NCI-H1417 (cell line): ENCODE measurements around the gene NDUFV2.

Experiments used
- DNase-seq, 3 experiments: peaks; one replicate each; lab custom pipeline; 2025; lab: John Stamatoyannopoulos, UW

Gene NDUFV2

DNA sequence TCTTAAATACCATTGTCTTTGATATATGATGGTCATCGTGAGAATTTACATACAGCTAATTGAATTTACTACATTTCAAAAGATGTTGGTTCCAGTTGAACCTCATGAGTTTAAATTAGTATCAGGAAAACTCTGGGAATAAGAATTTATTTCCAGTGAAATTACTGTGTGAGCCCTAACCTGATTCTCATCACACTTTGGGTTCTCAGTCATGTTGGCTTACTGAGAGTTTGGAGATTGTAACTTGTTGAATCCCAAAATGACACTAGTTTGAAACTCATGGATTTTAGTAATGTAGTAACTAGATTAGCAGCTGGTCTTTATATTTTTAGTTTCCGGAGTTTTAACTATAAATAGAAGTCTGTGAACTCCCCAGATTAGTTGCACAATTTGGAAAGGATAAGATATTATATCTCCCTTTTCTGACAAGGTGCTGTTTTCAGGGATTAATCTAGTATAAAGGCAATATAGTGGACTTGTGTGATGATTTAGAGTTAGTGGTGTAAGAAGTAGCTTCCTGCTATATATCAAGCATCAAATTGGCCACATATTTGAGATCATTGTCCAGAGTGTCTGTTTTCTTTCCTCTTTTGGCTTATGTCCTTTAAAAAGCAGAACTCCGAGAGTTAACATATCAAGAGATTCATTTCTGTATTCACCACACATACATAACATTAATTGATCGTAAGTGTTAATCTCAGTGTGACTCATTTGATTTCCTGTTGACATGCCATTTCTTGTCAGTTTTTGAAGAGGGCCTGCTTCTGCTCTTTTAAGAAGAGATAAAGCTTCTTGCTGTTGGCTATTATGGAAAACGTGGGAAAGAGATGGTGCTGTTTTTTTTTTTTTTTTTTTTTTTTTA is 15.7 kb downstream of the NDUFV2 start:
- DNase-seq, result no peak

DNA sequence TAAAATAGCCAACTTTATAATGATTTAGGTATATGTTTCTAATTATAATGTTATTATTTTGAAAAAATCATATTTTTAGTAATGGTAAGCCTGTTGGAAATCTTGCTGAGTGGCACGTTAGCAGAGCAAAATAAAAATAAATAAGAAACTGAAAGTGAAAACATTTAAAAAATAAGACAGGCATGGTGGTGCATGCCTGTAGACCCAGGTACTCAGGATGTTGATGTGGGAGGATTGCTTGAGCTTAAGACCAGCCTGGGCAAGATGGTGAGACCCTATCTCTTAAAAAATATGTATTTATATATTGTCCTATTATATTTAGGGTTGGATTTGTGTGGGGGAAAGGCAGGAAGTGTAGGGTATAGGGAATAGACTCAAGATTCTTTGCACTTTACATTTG is 18.3 kb downstream of the NDUFV2 start:
- no peak for DNase-seq

DNA sequence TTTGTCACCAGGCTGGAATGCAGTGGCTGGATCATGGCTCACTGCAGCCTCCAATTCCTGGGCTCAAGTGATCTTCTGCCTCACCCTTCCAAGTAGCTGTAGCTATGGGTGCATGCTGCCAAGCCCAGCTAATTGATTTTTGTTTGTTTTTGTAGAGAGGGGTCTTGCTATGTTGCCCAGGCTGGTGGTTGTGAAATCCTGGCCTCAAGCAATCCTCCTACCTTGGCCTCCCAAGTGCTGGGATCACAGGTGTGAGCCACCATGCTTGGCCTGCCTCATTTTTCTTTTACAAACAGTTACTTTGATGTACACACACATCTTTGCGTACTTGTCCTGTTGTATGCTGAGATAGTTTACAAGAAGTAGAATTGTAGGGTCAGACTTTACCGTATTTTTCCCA is 21.0 kb downstream of the NDUFV2 start:
- no peak for DNase-seq

DNA sequence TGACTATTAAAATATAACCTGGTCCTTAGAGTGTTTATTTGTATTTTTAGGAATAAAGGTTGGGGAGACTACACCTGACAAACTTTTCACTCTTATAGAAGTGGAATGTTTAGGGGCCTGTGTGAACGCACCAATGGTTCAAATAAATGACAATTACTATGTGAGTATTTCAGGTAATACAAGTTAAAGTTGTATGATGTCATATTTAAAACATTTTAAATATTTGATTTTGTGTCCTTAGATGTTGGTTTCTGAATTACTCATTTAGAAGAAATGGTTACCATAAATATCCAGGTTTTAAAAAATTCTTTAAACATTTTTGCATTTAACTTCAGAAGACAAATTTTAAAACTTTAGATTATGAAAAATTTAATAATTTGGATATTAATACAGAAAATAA is 22.3 kb downstream of the NDUFV2 start:
- DNase-seq, result no peak

DNA sequence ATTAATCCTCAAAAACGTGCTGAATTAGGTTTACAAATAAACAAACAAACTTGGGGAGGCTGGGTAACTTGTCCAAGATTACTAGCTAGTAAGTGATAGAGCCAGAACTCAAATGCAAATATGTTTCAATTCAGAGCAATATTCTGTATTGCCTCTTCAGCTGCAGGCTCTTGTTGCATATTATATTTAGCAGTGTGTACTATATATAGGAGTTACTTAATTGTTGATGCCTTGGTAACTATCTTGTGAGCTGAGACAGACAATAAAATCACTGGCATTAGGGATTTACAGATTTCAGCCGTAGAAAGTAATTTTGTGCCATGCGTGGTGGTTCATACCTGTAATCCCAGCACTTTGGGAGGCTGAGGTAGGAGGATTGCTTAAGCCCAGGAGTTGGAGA is 23.8 kb downstream of the NDUFV2 start:
- no peak for DNase-seq

DNA sequence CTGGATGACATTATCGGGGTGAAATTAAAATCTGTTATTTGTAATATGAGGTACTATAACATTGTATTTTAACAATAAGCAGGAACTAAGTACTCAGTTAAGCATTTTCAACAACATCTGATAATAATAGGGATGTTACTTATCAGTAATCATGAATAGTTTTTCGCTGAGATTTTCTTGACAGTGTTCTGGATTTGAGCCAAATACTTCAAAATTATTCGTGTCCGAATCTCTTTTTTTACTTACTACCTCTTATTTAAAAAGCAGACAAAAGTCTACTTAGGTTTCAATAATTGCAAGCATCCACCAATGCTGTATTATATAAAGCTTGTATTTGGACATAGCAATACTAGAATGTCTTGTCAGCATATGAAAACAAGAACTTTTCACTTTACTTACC is 27.7 kb downstream of the NDUFV2 start:
- DNase-seq, result no peak

DNA sequence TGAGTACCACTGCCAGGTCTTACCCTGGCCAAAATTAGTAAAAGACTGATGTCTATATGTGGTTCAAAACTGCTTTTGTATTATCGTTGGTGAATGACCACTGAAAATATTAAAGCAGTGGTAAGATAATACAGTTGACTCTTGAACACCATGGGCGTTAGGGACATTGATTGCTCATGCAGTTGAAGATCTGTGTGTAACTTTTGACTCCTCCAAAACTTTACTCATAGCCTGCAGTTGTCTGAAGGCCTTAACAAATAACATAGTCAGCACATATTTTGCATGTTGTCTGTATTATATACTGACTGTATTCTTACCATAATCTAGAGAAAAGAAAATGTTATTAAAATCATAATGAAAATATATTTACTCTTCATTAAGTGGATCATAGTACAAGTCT is 28.3 kb downstream of the NDUFV2 start:
- no peak for DNase-seq

DNA sequence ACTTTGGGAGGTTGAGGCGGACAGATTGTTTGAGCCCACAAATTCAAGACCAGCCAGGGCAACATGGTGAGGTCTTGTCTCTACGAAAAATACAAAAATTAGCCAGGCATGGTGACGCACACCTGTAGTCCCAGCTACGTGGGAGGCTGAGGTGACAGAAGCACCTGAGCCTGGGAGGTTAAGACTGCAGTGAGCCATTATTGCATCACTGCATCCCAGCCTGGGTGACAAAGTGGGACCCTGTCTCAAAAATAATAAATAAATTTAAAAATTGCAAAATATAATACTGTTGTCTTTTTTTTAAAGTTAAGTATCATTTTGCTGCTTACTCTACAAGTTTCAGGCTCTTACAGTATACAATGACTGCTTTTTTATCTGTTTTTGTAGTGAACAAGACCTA is 30.1 kb downstream of the NDUFV2 start:
- DNase-seq, result no peak

DNA sequence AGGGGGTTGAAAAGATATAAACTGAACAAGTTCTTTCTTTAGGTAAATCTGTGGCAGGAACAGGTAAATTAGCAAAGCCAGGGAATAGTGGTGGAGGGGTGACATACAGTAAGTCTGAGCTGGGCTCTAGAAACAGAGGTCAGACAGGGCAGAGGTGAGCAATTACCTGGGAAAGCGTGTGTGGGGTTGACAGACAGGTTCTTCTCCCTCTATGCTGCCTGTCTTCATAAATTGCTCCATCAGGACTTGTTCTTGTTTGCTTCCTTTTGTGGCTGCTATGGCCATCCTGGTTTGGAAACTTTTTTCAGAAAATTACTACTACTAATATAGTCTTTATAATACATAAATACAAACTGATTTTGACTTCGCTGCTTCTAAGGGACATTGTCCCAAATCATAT is 30.7 kb downstream of the NDUFV2 start:
- peak in 1 of 3 experiments; percentile 8 for DNase-seq

DNA sequence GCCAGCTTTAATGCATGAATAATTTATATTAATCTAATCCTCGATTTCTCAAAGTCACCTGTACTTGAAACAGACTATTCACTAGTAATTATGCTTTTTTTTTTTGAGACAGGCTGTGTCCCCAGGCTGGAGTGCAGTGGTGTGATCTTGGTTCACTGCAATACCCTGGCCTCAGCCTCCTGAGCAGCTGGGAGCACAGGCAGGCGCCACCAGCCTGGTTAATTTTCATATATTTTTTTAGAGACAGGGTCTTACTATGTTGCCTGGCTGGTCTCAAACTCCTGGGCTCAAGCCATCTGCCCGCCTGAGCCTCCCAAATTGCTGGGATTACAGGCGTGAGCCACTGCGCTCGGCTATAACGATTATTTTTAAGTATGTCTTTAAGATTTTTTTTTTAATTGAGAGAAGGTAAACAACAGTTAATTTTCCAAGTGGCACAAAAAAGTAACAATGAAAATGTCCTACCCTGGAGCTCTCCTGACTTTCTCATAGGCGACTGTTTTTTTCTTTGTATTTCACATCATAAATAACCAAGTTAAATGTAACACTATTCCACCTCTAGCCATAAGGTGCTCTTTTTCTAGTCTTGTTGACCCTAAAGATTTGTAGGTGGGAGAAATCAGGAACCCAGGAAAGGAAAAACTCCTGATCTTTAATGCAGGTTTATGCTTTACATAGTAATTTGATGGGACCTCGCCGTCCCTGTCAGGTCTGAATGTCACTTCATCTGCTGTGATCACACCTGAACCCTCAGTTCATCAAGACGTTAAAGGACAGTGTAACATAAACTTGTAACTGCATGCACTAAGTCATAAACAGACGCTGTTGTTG is 32.8 kb downstream of the NDUFV2 start:
- DNase-seq, result peak in 1 of 3 experiments; percentile 67

DNA sequence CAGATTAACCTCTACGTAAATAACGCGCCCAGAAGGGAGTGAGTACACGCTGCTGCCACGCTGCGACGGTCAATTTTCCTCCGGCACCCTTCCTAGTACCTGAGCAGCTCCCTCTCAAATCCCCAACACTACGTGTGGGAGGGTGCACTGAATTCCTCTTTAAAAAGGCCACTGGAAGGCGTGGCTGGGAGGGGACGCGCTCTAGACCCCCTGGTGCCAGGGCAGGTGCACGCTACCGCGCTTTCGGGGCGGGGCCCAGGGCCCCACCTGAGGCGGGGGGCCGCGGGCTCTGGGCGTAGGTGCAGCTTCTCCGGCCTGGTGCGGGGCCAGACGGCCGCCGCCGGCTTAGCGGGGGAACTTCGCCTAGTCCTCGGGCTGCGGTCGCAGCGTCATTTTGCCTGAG is 33.4 kb downstream of the NDUFV2 start:
- peak; percentile 86 to 97 (median 97) for DNase-seq

DNA sequence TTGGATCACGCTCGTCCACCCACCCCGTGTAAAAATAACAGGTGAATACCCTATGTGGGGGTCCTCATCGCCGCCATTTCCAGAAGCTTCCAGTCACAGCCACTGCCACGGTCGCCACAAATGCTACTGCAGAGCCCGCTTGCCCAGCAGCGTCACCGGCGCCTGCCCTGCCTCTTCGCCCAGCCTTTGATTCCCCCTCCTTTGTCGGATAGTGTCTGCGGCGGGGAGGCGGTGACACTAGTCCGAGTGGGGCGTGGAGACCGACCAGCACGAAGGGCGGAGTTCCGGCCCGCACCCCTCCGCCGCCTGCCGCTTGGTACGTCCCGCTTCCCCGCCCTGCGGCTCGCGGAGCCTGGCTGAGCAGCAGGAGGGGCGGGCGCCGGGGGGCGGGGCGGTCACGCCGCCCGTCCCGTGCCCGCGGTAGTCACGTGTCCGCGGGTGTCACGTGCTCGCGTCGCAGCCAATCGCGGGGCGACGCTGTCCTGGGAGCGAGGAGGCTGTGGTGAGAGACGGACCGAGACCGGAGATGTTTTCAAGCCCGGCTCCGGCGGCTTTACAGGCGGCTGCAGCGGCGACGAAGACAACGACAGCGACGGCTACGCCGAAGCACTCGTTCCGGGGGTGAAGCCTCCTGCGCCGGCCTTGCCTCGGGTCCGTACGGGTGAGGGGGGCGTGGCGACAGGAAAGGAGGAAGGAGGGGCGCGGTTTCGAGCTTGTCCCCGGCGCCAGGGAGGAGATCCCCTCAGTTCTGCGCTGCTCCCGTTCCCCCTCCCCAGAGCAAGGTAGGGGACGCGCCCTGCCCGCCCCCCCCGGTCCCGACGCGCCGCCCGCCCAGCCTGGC is 34.0 kb downstream of the NDUFV2 start, which contains the start of gene ANKRD12:
ANKRD12 (plus strand) TSS at position 467 of the 841 bp plus-strand sequence. CDS start 45,652 bp downstream, outside the sequence.
- DNase-seq, result peak; percentile 96 to 99 (median 98)

DNA sequence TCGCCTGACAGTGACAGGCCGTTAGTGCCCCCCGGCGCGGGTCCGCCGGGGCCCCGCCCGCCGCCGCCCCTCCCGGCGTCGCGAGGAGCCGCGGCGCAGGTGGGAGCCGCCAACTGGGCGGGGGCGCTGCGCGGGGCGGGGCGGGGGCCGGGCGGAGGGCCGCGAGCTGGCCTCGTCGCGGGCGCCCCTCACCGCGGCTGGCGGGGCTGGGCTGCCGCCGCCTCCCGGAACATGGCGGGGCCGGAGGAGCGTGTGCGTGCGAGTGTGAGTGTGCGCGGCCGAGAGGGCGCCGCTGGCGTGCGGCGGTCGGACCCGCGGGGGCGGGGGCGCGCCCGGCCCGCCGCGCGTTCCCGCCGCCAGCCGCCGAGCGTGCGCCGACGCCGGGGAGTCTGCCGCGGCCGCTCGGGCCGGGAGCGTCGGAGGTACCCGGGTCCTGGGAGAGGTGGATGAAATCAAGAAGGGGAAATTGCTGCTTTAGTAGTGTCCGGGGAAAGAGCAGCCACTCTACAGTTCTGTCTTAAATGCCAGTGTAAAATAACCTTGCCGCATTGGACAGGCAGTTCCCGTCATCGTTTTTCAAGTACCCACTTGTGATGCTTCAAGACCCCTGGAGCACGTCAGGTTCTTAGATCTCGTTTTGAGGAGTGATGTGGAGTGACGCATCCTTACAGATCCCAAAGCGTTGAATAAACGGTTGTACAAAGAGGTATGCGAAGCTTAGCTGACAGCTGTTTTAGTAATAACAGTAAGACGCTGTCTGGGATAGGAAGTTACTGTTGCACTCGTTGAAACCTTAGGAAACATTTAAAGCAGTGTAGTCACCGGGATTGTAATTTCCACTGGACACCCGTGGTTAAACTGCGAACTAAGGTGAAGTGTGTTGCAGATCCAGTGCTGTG is 34.9 kb downstream of the NDUFV2 start:
- peak; percentile 65 to 93 (median 89) for DNase-seq

DNA sequence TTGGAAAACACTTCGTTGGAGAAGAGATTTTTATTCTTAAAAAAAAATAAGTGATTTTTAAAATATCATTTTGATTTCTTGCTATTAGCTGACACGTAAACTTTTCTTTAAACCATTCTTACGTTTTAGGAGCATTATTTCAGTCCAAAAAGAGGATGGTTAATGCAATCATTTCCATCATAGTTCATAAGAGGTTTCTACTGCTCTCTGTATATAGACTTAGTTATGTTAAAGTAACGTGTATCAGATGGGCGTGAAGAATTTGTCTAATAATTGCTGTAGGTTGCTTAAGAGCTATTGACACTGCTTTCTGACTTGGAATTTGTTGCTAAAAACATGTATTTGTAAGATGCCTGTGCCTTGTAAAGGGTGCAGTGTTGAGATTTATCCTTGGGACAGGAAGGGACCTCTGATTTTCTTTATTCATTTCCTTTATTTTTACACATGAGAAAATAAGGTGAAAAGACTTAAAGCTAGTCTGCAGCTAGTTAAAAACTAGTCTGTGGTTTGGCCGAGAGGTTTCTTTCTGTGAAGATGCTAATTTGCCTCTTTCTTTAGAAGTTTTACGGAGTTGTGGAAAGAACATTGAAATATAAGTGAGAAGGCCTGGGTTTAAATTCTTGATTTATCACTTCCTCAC is 37.0 kb downstream of the NDUFV2 start:
- no peak for DNase-seq

DNA sequence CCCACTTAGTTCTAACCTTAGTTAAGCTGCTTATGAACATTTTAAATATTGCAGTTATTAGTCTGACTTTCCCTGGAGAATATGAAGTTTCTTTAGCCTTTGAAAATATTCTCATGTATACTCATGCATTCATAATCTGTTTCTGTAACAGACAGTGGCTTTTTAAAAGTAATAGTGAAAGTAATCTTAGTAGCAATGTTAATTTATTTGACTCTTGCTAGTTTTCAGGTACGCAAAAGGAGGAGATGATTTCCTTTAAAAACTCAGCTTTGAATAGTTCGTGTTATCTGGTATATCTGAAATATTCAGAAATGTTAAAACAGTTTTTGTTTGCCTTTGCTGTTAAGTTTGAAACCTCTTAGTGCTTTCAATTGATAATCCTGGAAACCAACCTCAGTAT is 37.9 kb downstream of the NDUFV2 start:
- DNase-seq, result no peak

DNA sequence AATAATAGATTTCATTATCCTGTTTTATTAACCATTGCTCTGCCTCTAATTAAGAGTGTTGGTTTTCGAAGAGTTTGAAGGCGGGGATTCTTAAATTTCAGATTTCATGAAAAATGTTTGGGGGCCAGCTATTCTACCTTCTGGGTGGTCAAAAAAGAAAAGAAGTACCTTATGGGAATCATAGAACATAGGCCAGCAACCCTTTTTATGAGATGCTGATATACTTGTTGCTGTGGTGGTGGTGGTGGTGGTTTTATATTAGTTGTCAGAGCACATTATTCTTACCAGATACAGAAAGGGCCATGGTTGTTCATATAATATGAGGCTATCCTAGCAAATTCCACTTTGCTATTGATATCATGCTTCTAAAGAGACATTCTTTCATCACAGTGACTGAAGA is 38.5 kb downstream of the NDUFV2 start:
- no peak for DNase-seq

DNA sequence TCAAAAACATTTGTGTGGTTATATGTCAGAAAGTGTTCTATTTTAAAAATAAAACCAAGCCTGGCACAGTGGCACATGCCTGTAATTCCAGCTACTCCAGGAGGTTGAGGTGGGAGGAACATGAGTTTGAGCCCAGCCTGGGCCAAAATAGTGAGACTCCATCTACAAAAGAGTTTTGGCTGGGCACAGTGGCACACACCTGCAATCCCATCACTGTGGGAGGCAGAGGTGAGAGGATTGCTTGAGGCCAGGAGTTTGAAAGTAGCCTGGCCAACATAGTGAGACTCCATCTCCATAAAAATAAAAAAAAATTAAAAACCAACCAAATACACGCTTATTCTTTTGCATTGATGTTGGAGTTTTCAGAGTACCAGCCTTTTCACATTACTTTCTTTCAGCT is 43.7 kb downstream of the NDUFV2 start:
- DNase-seq, result no peak

DNA sequence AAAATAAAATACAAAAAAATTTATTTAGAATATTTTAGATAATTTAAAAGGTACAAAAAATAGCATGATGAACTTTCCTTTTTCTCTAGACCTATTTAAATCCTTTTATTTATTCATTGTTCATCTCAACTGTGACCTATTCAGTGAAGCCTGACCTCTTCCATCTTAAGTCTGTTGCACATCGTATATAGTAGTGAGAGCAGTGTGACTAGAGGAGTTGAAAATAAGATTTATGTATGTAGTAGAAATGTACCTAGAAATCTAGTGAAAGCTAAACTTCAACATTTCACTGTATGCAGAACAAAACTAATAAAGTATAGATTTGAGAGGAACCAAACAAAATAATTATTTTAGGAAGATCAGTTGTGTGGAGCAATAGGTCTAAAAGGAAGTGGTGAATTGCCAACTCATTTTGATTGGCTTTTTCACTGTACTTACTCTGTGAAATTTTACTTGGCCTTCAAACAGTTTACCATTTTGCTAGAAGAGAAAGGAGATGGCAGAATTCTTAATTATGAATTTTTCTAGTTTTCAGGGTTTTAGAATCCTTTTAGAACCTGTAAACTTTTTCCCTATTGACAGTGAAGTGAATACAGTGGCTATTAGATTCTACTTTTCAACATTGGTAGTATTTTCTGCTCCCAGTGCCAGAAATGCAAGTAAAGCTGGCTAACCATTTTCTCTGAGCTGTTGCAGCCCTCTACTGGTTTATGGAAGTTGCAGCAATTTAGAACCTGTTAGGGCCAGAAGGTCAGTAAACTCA is 45.1 kb downstream of the NDUFV2 start:
- peak; percentile 6 to 74 (median 17) for DNase-seq

DNA sequence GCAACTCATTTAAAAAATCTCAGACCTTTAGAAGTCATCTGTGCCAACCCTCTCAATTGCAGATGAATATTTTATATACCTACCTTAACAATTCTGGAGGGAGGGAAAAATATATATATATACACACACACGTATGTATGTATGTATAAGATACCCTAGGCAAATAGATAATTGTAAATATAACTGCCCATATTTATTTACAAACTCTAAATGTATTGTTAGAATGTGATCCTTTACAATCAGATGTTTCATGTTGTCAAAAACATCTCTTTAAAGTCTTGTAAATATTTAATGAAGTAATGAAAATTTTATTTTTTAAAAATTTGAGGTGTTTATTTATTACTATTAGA is 45.7 kb downstream of the NDUFV2 start:
- no peak for DNase-seq

DNA sequence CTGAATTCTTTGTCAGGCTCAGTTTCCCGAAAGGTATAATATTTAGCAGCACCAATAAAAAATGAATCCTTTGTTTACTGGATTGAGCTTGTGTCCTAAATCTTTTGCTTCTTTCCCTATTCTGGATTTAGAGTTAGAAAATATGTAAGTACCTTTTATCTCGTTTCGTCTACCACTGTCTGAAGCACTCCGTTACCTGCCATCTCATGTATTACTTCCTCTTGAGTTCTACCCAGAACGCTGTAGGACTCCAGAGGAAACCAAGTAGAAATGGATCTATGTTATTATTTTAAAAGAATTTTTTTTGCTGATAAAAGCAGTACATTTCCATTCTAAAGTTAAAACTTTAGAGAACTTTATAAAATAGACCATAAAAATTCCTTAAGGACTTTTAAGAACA is 47.6 kb downstream of the NDUFV2 start:
- no peak for DNase-seq
